HG02884 (cell line): ENCODE data around the gene RPL13.

Experiments used
- ATAC-seq: cut with Tn5 transposase; IDR thresholded peaks from one replicate; pipeline ENCODE4 v1.9.1; 2021; ENCODE audit warnings: mild to moderate bottlenecking, moderate library complexity; ENCODE audit not compliant: unreplicated experiment

Gene RPL13

DNA sequence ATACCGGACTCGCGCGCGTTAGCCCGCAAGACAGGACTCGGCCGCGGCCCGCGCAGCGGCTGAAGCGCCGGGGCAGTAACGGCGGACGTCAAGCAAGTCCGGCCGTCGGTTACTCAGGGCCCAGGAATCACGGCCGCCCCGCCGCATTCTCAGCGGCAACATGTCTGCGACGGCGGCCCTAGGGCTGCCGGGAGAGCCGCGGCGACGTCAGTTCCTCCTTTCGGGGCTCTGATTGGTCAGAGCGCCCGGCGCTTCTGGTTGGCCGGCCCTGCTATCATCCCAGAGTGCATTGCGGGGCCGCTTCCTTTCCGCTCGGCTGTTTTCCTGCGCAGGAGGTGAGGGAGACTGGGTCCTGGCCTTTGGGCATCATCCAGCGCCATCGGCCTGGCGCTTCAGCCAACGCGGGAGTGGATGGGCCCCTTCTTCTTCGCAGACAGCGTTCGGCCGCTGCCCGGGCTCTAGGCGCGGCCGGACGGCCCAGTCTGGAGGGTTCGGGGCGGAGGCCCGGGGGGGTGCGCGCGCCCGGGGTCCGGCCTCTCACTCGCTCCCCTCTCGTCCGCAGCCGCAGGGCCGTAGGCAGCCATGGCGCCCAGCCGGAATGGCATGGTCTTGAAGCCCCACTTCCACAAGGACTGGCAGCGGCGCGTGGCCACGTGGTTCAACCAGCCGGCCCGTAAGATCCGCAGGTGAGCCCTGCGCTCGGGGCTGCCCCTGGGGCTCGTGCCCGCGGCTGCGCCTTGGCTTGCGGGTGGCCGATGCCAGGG, at the start of gene RPL13:
Gene RPL13, plus strand, starts transcription at position 305 of the 764 bp plus-strand sequence. Its CDS starts 278 bp downstream, at position 583.
- ATAC-seq, result peak; percentile 74

DNA sequence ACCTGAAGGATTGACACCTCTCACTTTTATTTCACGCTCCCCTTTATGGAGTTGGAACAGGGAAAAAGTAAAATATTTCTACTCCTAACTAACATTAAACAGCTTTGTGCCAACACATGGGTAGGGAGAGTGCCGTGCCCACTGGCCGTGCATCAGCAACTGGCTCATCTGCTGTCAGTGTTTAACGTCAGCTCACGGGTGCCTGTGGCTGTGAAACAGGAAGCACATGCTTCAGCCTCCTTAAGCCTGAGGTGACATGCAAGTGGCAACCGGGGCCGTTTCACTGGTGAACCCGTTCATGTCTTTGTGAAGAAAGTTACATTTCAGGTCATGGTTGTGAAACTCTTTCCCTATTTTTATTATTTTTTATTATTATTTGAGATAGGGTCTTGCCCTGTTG, 49.1 kb upstream of the RPL13 start:
- no peak for ATAC-seq

DNA sequence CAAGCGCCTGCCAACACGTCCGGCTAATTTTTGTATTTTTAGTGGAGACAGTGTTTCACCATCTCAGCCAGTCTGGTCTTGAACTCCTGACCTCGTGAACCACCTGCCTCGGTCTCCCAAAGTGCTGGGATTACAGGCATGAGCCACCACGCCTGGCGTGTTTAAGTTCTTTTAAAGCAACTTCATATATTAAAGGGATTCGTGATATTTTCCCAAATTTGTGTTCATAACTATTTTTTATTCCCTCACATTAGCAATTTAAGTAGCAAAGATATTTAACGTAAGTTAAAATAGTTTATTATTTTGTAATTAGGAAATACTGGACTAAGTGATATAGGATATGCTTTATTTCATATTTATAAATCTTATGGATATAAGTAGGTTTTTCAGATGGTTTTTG, 48.0 kb upstream of the RPL13 start:
- no peak for ATAC-seq

DNA sequence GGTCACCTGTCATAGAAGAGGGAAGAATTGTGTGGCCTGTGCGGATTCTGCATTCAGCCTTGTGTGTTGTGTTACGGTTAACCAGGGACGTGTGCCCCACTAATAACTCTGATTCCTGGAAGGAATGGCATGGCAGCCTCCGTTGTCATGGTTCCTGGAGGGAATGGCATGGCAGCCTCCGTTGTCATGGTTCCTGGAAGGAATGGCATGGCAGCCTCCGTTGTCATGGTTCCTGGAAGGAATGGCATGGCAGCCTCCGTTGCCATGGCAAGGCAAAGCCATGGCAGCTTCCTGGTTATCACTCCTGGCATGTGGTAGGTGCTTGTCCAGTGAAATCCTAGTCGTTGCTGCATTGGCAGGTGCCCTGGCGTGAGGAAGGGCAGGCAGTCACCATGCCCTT, 43.4 kb upstream of the RPL13 start:
- ATAC-seq, result no peak

DNA sequence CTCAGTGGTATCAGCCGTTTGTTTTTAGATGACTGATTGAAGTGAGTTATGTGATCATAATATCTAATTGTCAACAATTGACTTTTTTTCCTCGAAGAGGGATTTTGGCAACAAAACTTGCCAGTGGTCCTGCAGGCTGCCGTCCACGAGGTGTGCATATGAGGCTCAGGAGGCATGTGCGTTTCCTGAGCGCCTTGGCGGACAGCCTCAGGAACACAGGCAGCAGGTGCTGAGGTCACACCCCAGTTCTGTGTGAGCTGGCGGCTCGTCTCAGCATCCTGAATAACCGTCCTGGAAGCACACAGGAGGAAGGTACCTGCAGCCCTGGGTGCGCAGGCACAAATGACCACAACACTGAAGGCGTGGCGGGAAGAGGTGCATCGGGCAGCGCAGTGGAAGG, 40.6 kb upstream of the RPL13 start:
- no peak for ATAC-seq

DNA sequence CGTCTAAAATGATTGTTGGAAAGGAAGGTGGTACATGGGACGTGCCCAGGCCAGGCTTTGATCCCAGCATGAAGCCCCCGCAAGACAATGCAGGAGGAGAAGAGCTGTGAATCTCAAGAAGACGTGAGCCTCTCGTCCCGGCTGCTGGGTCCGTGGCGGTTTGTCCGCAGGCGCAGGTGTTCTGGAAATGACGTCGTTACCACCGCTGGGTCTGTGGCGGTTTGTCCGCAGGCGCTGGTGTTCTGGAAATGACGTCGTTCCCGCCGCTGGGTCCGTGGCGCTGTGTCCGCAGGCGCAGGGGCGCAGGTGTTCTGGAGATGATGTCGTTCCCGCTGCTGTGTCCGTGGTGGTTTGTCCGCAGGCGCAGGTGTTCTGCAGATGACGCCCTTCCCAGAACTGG, 38.2 kb upstream of the RPL13 start:
- ATAC-seq, result no peak

DNA sequence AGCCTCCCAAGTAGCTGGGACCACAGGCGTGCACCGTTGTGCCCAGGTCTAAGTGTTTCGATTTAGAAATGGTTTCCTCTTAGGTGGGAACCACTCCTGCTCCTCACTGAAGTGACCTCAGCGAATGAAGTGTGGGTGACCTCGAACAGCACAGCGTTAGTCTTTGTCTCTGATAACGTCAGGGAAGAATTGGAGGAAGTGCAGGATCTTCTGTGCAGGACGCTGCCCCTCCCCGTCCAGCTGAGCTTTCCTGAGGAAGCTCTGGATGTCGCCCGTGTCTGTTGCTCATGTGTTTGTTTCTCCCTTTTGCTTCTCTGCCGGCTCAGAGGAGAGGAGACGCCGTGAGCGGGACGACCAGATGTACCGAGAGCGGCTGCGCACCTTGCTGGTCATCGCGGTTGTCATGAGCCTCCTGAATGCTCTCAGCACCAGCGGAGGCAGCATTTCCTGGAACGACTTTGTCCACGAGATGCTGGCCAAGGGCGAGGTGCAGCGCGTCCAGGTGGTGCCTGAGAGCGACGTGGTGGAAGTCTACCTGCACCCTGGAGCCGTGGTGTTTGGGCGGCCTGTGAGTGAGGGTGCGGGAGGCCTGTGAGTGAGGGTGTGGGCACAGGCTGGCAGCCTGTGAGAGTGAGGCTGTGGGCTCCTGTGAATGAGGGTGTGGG, 36.7 kb upstream of the RPL13 start:
- no peak for ATAC-seq

DNA sequence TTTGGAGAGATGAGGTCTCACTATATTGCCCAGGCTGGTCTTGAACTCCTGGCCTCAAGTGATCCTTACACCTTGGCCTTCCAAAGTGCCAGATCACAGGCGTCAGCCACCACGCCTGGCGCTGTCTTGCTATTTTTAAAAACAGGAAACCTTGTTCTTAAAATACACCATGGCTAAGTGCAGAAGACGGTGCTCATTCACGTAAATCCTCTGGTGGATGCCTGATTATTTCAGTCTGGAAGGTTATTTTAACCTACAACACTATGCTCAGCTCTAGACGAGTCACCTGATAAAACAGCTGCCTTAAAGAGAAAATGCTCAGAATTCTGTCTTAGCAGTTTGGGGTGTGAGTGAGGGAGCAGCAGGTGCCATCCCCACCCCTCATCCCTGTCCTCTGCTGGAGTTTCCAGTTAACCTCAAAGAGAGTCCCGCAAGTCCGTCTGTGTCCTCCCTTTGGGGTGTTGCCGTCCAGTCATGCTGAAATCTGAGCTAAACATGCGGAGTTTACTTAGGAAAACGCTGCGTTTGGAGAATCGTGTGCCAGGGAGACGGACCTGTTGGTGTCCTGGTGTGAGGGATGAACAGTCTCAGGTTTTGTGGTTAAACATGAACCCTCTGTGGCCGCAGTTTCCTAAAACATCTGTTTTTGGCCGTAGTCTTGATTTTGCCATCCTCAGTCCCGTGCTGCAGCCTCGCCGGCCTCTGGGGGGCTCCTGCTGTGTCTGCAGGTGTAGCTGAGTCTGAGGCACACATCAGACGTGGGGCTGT, 35.2 kb upstream of the RPL13 start:
- no peak for ATAC-seq

DNA sequence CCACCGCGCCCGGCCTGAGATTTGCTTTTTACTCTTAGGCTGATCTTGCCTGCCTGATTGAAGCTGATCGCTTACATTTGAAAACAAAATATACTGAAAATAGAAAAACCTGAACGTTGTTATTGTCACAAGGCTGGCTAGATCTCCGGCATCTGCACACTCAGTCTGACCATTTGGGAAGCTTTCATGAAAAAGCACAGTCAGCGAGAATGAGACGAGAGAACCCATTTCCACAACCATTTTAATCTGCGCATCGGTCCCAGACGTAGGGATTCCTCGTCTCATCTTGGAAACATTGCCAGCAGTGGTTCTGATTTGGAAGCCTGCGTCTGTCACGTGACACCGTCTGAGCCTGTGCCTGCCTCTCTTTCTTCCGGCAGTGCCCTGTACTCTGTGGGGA, 31.4 kb upstream of the RPL13 start:
- ATAC-seq, result no peak

DNA sequence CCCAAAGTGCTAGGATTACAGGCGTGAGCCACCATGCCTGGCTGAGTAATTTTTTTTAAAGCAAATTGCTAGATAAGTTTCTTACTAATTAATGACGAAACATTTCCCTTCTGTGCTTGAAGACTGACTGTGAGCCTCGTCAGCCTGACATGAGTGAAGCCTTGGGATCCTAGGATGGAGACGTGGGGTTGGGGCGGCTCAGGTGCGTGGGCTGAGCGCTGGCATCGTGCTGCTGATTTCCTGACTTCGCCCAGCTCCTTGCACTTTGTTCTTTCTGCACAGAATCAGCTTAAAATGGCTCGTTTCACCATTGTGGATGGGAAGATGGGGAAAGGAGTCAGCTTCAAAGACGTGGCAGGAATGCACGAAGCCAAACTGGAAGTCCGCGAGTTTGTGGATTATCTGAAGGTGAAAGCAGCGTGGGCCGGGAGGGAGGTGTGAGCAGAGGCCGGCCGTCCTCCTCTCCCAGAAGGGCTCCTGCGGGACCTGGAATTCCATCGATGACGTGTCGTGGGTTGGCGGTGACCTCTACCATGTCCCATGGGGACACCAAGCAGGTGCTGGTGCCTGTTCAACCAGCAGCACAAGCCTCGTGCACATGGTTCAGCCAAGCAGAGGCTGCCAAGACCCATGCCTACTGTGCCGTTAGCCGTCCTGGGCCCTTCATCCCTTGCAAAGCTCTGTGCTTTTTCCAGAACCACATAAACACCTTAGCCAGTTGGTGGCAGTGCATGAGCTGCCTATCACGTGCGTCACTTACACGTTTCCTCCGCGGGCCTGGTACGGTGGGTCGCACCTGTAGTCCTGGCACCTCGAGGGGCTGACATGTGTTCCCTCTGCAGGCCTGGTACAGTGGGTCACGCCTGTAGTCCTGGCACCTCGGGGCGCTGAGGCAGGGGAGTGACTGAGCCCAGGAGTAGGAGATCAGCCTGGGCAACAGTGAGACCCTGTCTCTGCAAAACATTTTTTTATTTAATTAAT, 29.8 kb upstream of the RPL13 start:
- no peak for ATAC-seq

DNA sequence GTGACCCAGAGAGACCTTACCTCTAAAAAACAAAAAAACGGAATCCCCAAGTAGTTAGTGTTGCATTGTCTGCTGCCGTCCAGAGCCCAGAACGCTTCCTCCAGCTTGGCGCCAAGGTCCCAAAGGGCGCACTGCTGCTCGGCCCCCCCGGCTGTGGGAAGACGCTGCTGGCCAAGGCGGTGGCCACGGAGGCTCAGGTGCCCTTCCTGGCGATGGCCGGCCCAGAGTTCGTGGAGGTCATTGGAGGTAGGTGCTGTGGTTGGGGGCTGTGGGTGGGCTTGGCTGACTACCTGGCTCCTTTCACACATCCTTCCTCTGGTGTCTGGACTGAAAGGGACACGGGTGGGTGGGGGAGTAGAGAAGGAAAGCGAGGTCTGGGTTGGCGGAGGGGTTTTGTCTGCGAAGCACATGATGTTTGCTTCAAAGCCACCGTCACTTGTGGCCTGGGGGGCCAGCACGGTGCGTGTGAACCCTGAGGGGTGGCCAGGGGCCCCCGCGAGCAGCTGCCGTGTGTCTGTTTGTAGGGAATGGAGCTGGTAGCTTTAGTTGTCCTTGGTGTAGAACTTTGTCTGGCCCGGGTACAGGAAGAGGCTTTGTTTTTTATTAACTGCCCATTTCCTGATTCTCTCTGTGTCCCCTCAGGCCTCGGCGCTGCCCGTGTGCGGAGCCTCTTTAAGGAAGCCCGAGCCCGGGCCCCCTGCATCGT, 28.5 kb upstream of the RPL13 start:
- ATAC-seq, result no peak

DNA sequence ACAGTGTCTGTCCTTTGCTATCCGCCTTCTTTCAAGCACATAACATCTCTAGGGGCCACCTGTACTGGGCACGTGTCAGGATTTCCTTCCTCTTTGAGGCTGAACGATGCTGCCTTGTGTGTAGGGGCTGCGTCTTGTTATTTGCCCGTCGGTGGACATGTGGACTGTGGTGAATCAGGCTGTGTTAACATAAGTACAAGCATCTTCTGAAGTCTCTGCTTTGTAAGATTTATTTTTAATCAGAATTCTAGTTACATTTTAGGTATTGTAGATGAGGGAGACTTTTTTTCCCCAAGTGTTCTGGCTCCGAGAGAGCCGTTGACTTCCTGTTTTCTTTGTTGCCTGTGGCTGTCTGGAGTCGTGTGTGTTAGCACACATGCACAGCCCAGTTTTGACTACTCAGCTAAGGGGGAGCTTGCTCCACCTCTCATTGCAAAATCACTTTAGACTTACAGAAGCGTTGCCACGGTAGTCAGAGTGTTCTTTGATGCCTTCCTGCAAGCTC, 26.2 kb upstream of the RPL13 start:
- no peak for ATAC-seq

DNA sequence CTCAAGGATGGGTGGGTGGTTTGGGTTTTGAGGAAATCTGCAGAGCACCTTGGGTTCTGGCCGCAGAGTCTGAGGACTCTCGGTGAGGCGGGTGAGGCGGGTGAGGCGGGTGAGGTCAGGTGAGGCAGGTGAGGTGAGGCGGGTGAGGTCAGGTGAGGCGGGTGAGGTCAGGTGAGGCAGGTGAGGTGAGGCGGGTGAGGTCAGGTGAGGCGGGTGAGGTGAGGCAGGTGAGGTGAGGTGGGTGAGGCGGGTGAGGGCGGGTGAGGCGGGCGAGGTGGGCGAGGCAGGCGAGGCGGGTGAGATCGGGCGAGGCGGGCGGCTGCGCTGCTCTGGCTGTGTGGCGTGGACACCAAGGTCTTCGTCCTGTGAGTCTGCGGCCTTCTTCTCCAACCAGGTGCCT, 24.1 kb upstream of the RPL13 start:
- no peak for ATAC-seq

DNA sequence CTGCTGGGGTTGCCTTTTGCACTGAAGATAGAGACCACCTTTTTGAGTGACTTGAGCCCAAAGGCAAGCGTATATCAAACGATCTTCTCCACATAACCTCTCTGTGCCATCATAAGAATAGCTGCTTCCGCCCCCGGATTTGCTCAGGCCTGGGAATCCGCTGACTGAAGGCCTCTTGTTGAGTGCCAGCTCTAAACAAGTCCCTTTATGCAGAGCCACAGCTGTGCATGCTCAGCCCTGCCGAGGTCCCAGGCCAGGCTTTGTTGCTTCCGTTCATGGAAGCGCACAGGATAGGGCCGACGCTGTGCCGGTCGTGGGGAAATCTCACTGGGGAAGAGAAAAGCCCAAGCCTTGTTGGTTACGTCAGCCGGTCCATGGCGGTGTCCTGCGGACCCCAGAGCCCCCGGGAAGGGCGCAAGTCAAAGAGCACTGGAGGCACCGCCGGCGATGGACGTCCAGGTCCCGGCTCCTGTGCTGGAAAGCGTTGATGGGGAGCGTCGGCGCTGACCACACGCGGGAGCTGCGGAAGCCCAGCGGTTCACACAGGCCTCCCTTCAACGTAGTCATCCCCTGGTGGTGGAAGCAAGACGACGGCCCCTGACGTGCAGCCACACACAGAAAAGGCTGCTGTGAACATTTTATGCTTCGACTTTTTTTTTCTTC, 23.5 kb upstream of the RPL13 start:
- no peak for ATAC-seq

DNA sequence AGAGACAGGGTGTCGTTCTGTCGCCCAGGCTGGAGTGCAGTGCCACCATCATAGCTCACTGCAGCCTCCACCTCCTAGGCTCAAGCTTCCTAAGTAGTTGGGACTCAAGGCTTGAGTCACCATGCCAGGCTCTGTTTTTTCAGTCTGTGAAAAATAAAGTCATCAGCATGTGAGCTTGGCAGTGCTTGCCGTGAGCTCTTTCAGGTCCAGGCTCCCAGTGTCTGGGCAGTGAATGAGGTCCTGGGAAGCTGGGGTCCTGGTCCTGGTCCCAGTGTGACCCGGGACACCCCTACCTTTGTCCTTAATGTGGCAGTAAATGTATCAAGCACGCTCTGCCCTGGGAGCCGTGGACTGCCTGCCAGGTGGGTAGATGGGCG, 22.9 kb upstream of the RPL13 start:
- ATAC-seq, result no peak

DNA sequence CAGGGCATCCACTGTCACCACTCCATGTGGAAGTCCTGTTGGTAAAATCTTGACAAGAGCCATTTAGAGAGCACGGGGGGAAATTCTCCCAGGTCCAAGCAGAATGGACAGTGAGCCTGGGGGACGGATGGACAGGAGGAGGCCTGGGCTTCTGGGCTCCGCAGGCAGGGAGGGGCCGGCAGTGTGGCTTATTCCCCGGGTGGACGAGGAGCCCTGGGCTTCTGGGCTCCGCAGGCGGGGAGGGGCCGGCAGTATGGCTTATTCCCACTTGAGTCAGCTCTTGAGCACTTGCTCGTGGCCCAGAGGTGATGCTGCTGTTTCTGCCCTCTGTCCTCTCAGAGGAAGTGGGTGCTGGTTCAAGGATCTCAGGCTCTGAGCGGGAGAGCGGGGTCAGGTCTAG, 22.2 kb upstream of the RPL13 start:
- no peak for ATAC-seq

DNA sequence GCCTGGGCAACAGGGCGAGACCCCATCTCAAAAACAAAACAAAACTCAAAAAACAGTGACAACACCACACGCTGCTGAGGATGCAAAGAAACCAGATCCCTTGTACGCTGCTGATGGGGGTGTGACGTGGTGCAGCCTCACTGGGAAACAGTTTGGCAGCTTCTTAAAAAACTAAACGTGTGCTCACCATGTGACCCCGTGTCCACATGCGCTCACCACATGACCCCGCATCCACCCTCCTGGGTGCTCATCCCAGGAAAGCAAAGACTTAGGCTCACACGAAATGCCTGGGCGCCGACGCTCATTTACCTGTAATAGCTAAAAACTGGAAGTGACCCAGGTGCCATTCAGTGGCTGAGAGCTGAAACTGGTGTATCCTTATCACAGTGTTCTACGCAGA, 19.9 kb upstream of the RPL13 start:
- ATAC-seq, result no peak

DNA sequence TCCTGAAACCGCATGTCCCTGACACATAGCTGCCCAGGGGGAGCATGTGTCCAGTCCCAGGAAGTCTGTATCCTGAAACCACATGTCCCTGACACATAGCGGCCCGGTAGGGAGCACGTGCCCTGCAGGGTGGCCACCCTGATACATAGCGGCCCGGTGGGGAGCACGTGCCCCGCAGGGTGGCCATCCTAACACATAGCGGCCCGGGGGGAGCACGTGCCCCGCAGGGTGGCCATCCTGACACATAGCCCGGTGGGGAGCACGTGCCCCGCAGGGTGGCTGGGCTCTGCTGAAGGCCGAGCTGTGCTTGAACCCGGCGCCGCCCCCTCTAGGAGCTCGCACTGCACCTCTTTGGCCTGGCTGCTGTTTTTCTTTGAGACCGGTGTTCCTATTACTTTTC, 18.7 kb upstream of the RPL13 start:
- no peak for ATAC-seq

DNA sequence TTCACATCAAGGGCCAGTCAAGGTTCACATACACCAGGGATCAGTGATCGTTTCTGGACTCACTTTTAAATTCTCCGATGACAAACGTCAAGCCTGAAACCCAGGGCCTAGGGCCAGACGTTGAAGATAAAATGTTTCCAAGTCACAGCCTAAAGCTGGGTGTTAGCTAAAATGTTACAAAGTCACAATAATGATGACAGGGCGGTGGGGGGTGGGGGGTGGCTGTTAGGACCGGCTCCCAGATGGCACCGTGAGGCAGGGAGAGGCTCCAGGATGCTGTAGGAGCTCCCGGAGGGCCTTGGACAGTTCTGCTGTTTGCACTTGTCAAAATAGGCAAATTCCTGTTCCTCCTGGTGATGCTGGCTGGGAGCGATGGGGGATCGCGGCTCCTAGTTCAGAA, 16.4 kb upstream of the RPL13 start:
- ATAC-seq, result no peak

DNA sequence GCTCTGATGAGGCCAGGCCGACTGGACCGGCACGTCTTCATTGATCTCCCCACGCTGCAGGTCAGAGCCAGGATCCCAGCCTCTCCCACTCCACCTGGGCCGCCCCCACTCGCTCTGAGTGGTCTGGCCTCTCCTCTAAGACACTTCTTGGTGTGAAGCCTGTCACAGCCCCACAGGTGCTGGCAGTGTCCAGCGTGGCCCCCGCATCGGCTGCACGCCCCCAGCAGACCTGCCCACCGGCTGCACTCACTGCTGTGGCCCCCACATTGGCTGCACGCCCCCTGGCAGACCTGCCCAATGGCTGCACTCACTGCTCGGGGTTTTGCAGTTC, 15.8 kb upstream of the RPL13 start:
- ATAC-seq, result no peak
